Measurements from ENCODE around the gene NKX2-8. TPM values are rescaled to one million over a fixed set of nuclear protein-coding genes. Genes with fewer than 3 reads are reported as not detected.

Gene NKX2-8
- total and polyA plus RNA-seq, 2 of the 13 experiments (the other 11 are each of a cell fraction or from before 2014, with no cell fraction given), result not detected

DNA sequence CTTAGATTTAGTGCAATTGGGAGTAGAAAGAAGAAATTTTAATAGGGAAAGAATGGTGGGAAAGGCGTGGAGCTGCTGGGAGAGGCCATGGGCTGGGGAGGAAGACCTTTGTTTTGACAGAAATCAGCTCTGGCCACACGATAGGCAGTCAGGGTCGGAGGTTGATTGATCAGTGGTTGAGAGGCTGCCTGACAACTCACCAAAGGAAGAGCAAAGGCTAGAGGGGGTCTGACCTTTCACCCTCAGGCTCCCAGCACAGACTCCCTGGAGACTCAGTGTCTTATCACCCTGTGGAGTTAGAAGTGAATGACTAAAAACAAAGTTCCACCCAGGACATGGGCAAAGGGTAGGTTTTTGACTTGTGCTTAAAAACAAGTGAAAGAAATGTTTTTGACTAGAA is 18.0 kb upstream of the NKX2-8 start:
- CTCF ChIA-PET (ENCODE audit: low intra/inter-chr PET ratio, low total read pairs), result no interaction called here

More for the DNA sequence above, 18.0 kb upstream of the NKX2-8 start:
- intact Hi-C loops (cut with micrococcal nuclease; ENCODE audit: unreplicated experiment) (loop anchor here (10.0 kb wide), 1 partner anchor 226 kb away; no protein-coding TSS in a partner anchor), in situ Hi-C loops (cut with HindIII; ENCODE audit: extremely low pct_ligation_motif_present, low pct_unique_long_range_greater_than_20kb) (no loop called here)
- no peak for DNase-seq (ENCODE audit: low spot score)
- H3K79me2 ChIP-seq (ENCODE audit: insufficient read depth, low read length), result no peaks in the 10 kb centered on the region
- H3K9ac ChIP-seq (ENCODE audit: insufficient read depth, low read depth, low read length), result no peak overlapping the region
- TF ChIP-seq LCORL (IDR thresholded peaks at IDR 0.05) (no peak), LCORL (CRISPR knock-in tag; IDR thresholded peaks at IDR 0.05) (no peak), ISX (CRISPR knock-in tag; conservative IDR thresholded peaks at IDR 0.05) (no peak), SNAI1 (CRISPR knock-in tag; IDR thresholded peaks at IDR 0.05; ENCODE audit: borderline replicate concordance) (no peak), ZNF33A (CRISPR knock-in tag; IDR thresholded peaks at IDR 0.05; ENCODE audit: borderline replicate concordance) (no peak), ZNF160 (CRISPR knock-in tag; IDR thresholded peaks at IDR 0.05) (no peak), TCF12 (IDR thresholded peaks at IDR 0.05) (no peak), TCF12 (CRISPR knock-in tag; IDR thresholded peaks at IDR 0.05) (no peak), ATF5 (CRISPR knock-in tag; IDR thresholded peaks at IDR 0.05; ENCODE audit: low read depth) (no peak), BCL6 (CRISPR knock-in tag; IDR thresholded peaks at IDR 0.05) (no peak), ZNF121 (CRISPR knock-in tag; IDR thresholded peaks at IDR 0.05) (no peak), TGIF2 (CRISPR knock-in tag; IDR thresholded peaks at IDR 0.05) (no peak), ZNF710 (CRISPR knock-in tag; IDR thresholded peaks at IDR 0.05; ENCODE audit: borderline replicate concordance) (no peak), RBM22 (optimal IDR thresholded peaks at IDR 0.05; ENCODE audit: low read length) (no peak), ZFP36L1 (CRISPR knock-in tag; IDR thresholded peaks at IDR 0.05) (no peak)
- TF ChIP-seq, protein P1, sequence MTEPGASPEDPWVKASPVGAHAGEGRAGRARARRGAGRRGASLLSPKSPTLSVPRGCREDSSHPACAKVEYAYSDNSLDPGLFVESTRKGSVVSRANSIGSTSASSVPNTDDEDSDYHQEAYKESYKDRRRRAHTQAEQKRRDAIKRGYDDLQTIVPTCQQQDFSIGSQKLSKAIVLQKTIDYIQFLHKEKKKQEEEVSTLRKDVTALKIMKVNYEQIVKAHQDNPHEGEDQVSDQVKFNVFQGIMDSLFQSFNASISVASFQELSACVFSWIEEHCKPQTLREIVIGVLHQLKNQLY (CRISPR knock-in tag; IDR thresholded peaks at IDR 0.05), result no peak
- TF ChIP-seq, protein P2, sequence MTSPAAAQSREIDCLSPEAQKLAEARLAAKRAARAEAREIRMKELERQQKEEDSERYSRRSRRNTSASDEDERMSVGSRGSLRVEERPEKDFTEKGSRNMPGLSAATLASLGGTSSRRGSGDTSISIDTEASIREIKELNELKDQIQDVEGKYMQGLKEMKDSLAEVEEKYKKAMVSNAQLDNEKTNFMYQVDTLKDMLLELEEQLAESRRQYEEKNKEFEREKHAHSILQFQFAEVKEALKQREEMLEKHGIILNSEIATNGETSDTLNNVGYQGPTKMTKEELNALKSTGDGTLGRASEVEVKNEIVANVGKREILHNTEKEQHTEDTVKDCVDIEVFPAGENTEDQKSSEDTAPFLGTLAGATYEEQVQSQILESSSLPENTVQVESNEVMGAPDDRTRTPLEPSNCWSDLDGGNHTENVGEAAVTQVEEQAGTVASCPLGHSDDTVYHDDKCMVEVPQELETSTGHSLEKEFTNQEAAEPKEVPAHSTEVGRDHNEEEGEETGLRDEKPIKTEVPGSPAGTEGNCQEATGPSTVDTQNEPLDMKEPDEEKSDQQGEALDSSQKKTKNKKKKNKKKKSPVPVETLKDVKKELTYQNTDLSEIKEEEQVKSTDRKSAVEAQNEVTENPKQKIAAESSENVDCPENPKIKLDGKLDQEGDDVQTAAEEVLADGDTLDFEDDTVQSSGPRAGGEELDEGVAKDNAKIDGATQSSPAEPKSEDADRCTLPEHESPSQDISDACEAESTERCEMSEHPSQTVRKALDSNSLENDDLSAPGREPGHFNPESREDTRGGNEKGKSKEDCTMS (CRISPR knock-in tag; conservative IDR thresholded peaks at IDR 0.05), result no peak
- H3K4me1 ChIP-seq (ENCODE audit: insufficient read depth, low read length), result peaks cover 7% of the 10 kb centered on the region; the same call in 1 of the 2 replicates
- no peaks in the 10 kb centered on the region for H3K9me3 ChIP-seq (ENCODE audit: low read length)
- H3K4me3 ChIP-seq (replicated peaks in 1 of 3; ENCODE audit: insufficient read depth in 1 of 3, low read depth in 2 of 3, low read length in 3 of 3), result no peak overlapping the region
- no peaks in the 10 kb centered on the region for H4K20me1 ChIP-seq (ENCODE audit: insufficient read depth, low read length)
- H3K36me3 ChIP-seq (replicated peaks in 1 of 2; ENCODE audit: control insufficient read depth in 1 of 2, insufficient read depth in 2 of 2, low read length in 2 of 2), result no peaks in the 10 kb centered on the region
- H3K27me3 ChIP-seq (ENCODE audit: control insufficient read depth in 1 of 2, insufficient read depth in 2 of 2, low read length in 2 of 2), result peaks cover 0 to 7% of the 10 kb centered on the region in 2 experiments; a peak in 2 of 5 replicates
- WGBS (ENCODE audit: low lambda C conversion rate), result 4% methylated on average over 3 of the region's 3 CpGs
- BruUV-seq (replicated peaks), result no TSS peak
- POLR2A ChIA-PET, result no interaction called here
- H2AFZ ChIP-seq (ENCODE audit: low read length), result no peak overlapping the region
- no peak for ATAC-seq
- no peak overlapping the region for H3K4me2 ChIP-seq (ENCODE audit: low read depth, low read length)
- no peak for FAIRE-seq
- no peak overlapping the region for H3K27ac ChIP-seq (ENCODE audit: extremely low read length, insufficient read depth, low read length)
